Fibroblast of skin of right quadriceps (primary cell): ENCODE data around the gene SYCP2L.
A peak's percentile ranks its signal among the peaks of the same experiment; 100 is the strongest.

Source experiments
- DNase-seq: peaks from one replicate; pipeline ENCODE4 v3.0.0-alpha.2; 2013

The SYCP2L gene

DNA sequence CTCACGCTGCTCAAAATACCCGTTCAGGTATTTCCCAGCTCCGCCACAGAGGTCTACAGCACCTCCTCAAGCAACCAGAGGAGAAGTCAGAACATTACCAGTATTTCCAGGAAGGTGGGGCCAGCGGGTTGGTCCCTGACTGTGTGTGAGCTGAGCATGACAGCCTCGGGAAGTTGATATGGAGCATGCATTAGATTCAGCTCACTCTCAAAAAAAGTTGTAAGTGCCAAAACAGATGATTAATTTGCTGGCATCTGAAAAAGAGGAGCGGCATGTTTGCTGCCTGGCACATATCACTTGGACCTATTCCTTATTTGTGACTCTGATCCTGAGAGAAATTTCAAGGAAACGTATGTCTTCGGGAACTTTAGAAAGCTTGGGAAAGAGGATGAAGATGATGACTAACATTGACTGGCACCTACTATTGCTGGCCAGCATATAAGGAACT is 125.0 kb downstream of the SYCP2L start:
- no peak for DNase-seq

DNA sequence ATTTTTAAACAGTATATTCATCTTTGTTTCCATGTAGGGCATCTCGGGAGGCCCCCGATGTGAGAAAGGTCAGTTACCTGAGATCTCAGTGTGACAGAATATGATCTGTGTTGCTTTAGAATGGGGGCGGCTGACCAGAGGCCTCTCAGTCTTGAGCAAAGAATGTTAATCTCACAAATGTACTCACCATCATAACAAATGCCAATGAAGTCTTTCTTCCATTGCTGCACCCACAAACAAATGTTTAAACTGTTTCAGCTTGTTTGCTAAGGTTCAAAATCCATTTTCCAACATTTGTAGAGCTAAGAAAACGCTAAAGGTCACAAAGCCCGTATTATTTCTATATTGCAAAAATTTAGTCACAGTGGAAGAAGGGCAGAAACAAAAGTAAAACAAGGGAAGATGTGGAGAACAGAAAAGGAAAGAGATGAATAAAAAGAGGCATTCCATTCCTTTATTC is 125.5 kb downstream of the SYCP2L start:
- no peak for DNase-seq

DNA sequence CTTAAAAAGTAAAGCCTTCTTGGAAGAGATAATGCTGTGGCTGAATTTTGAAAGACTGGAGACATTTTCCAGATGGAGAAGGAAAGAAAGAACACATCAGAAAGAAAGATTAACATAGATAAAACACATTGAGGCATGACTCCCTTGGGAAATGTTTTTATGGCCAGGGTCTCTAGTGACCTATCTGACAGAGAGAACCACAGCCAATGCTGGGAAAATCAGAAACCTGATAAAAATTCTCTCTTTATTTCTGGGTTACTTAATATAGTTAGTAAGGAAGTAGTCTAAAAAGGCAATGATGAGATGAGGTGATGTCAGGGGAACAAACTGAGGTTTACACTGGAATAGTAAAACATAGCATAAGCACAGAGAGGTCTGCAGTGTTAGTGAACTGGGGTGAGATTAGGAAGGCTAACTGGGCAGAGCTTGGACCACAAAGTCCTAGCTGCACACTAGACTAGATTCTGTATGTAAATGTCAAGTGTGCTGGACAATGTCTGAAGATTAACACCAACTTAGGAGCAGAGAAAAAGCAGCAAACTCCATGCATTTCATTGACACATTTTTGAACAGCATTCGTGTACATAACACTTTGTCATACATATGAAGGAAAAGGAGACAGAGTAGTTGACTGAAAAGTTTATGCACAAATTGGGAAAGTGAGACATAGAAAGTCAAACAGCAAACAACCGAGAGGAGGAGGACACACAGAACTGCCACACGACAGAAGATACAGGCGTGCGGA is 126.3 kb downstream of the SYCP2L start:
- no peak for DNase-seq

DNA sequence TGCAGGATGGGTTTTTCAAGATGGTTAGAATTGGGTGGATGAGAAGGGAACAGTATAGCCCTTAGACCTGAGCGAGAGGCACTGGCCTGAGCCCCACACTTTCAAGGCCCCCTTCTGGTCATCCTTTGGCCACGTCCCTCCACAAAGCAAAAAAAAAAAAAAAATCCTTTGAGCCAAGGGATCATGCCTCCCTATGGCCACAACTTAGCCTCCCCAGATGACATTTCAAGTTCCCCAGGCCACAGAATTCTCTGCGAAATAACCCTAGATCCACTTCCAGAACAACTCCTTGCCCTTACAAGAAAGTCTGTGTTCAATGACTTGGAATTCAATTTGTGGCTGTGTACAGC is 126.8 kb downstream of the SYCP2L start:
- no peak for DNase-seq

DNA sequence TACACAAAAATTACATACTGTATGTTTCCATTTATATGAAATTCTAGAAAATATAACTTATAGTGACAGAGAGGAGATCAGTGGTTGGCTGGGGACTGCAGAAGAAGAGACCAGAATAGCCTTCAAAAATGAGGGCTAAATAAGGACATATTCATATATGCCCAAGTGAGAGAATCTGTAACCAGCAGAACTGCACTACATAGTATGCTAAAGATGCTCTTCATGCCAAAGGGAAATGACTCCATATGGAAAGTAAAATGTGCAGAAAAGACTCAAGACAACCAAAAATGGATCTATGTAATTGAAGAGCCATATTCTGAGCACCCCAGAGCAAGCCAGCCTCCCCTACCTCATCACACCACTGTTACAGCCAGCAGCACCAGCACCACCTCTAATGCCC is 128.2 kb downstream of the SYCP2L start:
- no peak for DNase-seq

DNA sequence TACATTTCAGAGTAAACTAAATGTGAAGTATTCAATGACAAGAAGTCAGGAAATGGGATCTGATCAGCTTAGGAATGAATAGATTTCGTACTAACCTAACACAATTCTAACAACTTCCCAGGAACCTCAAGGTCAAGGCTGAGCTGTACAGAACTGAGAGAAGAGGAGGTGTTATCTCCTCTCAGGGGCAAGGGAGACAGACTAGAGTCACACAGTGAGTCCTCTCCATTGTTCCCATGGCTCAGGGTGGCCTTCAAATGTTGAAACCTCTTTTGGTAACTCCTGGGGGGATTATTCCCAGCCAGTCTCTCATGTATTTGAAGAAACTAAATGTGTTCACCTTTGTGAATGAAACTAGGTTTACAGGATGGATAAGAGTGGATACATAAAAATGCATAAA is 129.6 kb downstream of the SYCP2L start:
- DNase-seq = no peak

DNA sequence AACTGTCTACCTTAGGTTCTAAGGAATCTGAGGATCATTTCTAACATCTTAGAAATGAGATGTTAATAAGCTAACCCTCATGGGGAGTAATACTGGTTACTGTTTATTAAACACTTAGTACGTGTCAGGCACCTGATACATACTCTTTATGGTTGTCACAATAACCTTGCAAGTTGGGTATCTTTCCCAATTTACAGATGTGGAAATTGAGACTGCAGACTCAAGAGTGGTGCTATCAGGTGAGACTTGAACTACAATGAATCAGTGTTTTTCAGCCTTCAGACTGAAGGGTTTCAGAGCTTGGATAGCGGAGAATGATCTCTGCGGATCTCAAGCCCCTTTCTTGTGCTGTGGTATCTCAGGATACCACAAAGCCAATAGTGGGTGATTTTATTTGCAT is 130.2 kb downstream of the SYCP2L start:
- no peak for DNase-seq

DNA sequence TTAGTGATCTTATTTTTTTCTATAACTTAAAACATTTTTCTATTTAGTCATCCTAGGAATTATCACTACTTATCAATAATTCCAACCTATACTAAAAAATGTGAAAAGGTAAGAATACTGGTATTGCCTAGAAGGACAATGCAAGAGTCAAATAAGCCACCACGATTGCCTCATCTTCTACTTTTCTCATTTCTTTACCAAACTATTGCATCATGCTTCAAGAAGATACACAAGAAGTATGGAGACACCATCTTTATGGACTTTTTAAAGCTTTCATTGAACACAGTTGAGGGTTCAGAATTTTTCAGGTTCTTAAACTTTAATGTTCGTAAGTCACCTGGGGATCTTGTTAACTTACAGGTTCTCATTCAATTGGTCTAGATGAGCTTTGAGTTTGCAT is 131.4 kb downstream of the SYCP2L start:
- no peak for DNase-seq

DNA sequence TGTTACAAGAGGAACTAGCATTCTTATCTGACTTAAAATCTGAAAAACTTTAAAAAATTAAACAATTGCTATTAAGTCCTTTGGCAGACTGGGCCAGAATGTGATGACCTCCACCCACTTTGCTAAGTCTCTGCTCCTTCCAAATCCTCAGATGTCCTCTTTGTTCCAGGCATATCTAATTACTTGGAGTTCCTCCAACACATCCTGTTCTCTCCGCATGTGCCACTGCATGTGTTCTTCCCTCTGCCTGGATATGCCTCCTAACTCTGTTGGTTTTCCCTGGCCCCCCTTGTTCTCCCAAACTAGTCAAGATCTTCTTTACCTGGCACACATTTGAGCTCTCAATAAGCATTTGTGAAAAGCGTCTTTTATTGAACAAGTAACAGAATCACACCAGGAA is 134.2 kb downstream of the SYCP2L start:
- DNase-seq = no peak

DNA sequence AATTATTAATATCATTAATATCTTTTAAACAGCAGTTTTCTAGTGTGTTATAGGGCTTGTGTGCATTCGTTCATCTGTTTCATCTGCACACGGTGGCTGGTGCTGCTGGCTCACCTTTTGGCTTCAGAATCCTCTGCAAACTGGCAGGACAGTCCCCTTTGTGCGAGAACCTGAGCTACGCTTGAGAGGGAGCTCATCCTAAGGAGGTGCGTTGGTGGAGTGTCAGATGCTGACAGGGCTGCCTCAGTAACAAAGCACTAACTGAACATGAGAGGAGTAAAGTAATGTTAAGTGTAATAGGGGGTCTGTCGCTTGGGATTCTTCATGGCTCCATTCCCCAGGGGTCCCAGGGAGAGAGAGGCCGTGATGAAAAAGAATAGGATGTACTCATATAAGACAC is 134.9 kb downstream of the SYCP2L start:
- no peak for DNase-seq

DNA sequence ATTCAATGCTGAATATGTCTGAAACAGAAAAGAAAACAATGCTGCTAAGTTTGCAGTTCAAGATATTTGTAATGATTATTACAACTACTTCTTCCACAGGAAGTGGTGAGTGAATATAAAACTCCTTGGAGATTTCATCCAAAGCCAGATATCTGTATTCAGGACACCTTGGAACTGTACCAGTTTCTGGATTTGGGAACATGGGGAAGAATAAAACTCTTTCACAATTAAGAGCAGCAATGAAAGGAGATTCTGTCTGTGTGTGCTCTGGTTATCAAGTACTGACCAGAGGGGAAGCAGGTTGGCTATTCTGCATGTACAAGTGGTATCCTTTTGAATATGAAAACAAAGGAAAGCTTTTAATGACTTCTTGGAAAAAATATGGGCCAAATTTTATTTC is 136.2 kb downstream of the SYCP2L start:
- peak; percentile 54 for DNase-seq
